DOHH2 (cell line): ENCODE data around the gene CACNA1I.

ENCODE experiments used
- H3F3A ChIP-seq: fragments of 200-600 bp; sonication (generic), shearing (Covaris generic); 2 replicates; pipeline ENCODE4 v1.6.0; 2016; ENCODE audit warnings: antibody characterized with exemption, mild to moderate bottlenecking; ENCODE audit not compliant: control insufficient read depth, insufficient read depth
- H3K27ac ChIP-seq: fragments of 200-600 bp; sonication (generic); 2 replicates; pipeline ENCODE4 v1.5.1; 2014; ENCODE audit warnings: low read depth, mild to moderate bottlenecking, low read length, moderate library complexity
- H3K27me3 ChIP-seq: fragments of 200-600 bp; sonication (generic); 2 replicates; pipeline ENCODE4 v1.6.1; 2014; ENCODE audit warnings: mild to moderate bottlenecking, low read length, mixed read lengths; ENCODE audit not compliant: control insufficient read depth
- H3K36me3 ChIP-seq: fragments of 200-600 bp; sonication (generic); 2 replicates; pipeline ENCODE4 v1.6.1; 2014; ENCODE audit warnings: mild to moderate bottlenecking, low read length, moderate library complexity, mixed read lengths; ENCODE audit not compliant: control insufficient read depth
- H3K4me1 ChIP-seq: fragments of 200-600 bp; sonication (generic); 2 replicates; pipeline ENCODE4 v1.6.1; 2014; ENCODE audit warnings: mild to moderate bottlenecking, low read length, mixed read lengths; ENCODE audit not compliant: control insufficient read depth
- H3K4me2 ChIP-seq: fragments of 200-600 bp; sonication (generic); 2 replicates; pipeline ENCODE4 v1.6.0; 2014; ENCODE audit warnings: mild to moderate bottlenecking, low read length, moderate library complexity
- H3K4me3 ChIP-seq: fragments of 200-600 bp; sonication (generic); 2 replicates; pipeline ENCODE4 v1.5.1; 2014; ENCODE audit warnings: mild to moderate bottlenecking, low read length, mixed read lengths
- H3K79me2 ChIP-seq: fragments of 200-600 bp; sonication (generic); 2 replicates; pipeline ENCODE4 v1.6.1; 2014; ENCODE audit warnings: mild to moderate bottlenecking, low read length, mixed read lengths; ENCODE audit not compliant: control insufficient read depth
- H3K9me2 ChIP-seq: fragments of 200-600 bp; sonication (generic); replicated peaks from 2 replicates; pipeline ENCODE4 v1.6.1; 2014; ENCODE audit warnings: mild to moderate bottlenecking, low read length, mixed read lengths; ENCODE audit not compliant: control insufficient read depth
- H3K9me3 ChIP-seq: fragments of 200-600 bp; sonication (generic); 2 replicates; pipeline ENCODE4 v1.6.1; 2014; ENCODE audit warnings: antibody characterized with exemption, low read length, mixed read lengths; ENCODE audit not compliant: control insufficient read depth, insufficient read depth
- H4K20me1 ChIP-seq: fragments of 200-600 bp; sonication (generic); 2 replicates; pipeline ENCODE4 v1.6.0; 2014; ENCODE audit warnings: low read depth, mild to moderate bottlenecking, antibody characterized with exemption, low read length, moderate library complexity; ENCODE audit not compliant: control insufficient read depth, insufficient read depth
- CTCF ChIP-seq: fragments of 200-600 bp; sonication (generic); IDR thresholded peaks from one replicate; pipeline ENCODE4 v1.5.1; 2014; ENCODE audit warnings: antibody characterized with exemption, mild to moderate bottlenecking, low read depth, low read length; ENCODE audit not compliant: poor library complexity, severe bottlenecking
- EZH2phosphoT487 ChIP-seq: fragments of 200-600 bp; sonication (generic); IDR thresholded peaks from 2 replicates; pipeline ENCODE4 v1.6.1; 2017; ENCODE audit warnings: borderline replicate concordance, mild to moderate bottlenecking, antibody characterized with exemption, low read length, moderate library complexity, mixed read lengths

Gene CACNA1I

GRCh38 chr22:39536711-39537110 lies 33.8 kb upstream of the CACNA1I start:
- no peaks in the 10 kb centered on the region for H3K9me3 ChIP-seq
- TF ChIP-seq CTCF (no peak), EZH2phosphoT487 (no peak)

DNA sequence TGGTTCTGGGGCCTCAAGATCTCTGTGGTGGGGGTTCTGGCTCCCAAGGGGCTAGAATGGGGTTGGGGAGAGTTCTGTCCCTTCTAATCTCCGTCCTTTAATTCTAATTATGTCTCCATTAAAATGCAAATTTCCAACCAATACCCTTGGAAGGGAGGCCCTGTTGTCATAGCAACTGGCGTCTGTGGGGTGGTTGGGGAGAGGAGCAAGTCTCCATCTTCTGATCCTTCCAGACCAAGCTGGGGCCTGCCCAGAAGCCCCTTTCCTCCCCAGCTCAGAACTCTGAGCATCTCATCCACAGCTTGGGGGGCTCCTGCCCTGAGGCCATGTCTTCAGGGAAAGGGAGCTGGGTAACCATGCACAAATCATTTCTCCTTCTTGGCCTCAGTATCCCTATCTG lies 32.6 kb upstream of the CACNA1I start:
- Histone ChIP-seq H3K4me1 (peaks cover 17% of the 10 kb centered on the region), H3K4me3 (no peak overlapping the region), H3K36me3 (no peaks in the 10 kb centered on the region), H3K27ac (no peak overlapping the region), H3K9me2 (no peaks in the 10 kb centered on the region), H3F3A (no peaks in the 10 kb centered on the region), H3K9me3 (no peaks in the 10 kb centered on the region), H4K20me1 (no peaks in the 10 kb centered on the region), H3K4me2 (no peak overlapping the region), H3K27me3 (no peaks in the 10 kb centered on the region), H3K79me2 (no peaks in the 10 kb centered on the region)
- TF ChIP-seq EZH2phosphoT487 (no peak), CTCF (no peak)

More at GRCh38 chr22:39536711-39537110, 33.8 kb upstream of the CACNA1I start:
- Histone ChIP-seq H3K79me2 (peaks cover 8% of the 10 kb centered on the region), H3K27ac (no peak overlapping the region), H3K4me3 (no peak overlapping the region), H4K20me1 (no peaks in the 10 kb centered on the region), H3K27me3 (no peaks in the 10 kb centered on the region), H3F3A (no peaks in the 10 kb centered on the region), H3K4me1 (peaks cover 19% of the 10 kb centered on the region), H3K36me3 (peaks cover 7% of the 10 kb centered on the region), H3K4me2 (no peak overlapping the region), H3K9me2 (no peaks in the 10 kb centered on the region)

GRCh38 chr22:39543095-39543494 lies 27.5 kb upstream of the CACNA1I start:
- H3K4me2 ChIP-seq, result no peak overlapping the region
- H3K9me2 ChIP-seq, result no peaks in the 10 kb centered on the region
- H3K27me3 ChIP-seq, result peaks cover 5% of the 10 kb centered on the region; the same call in 1 of the 2 replicates
- H3K27ac ChIP-seq, result no peak overlapping the region
- H4K20me1 ChIP-seq, result no peaks in the 10 kb centered on the region
- TF ChIP-seq EZH2phosphoT487 (no peak), CTCF (peak; percentile 72)
- H3K9me3 ChIP-seq, result no peaks in the 10 kb centered on the region
- no peaks in the 10 kb centered on the region for H3K79me2 ChIP-seq
- H3K4me1 ChIP-seq, result peaks cover 4% of the 10 kb centered on the region; the same call in 1 of the 2 replicates
- H3K36me3 ChIP-seq, result no peaks in the 10 kb centered on the region
- no peak overlapping the region for H3K4me3 ChIP-seq
- H3F3A ChIP-seq, result no peaks in the 10 kb centered on the region
